Measurements from ENCODE around the gene MSL1. TPM values are rescaled to one million over a fixed set of nuclear protein-coding genes. Genes with fewer than 3 reads are reported as not detected.
A peak's percentile ranks its signal among the peaks of the same experiment; 100 is the strongest.

Gene MSL1
- total and polyA plus RNA-seq, 9 of the 15 experiments (the other 6 are each of a cell fraction or from before 2014, with no cell fraction given) = 13.8 to 120 (median 61.9) TPM

GRCh38 chr17:40113110-40113906 lies 8.5 kb upstream of the MSL1 start (continued):
- TF ChIP-seq TCF15 (CRISPR knock-in tag; IDR thresholded peaks at IDR 0.05) (peak; percentile 66; the same call in 1 of the 2 replicates), BCLAF1 (IDR thresholded peaks at IDR 0.05; ENCODE audit: borderline replicate concordance in 1 of 2, control insufficient read depth in 1 of 2, low read depth in 2 of 2, low read length in 1 of 2) (no peak), GTF2A2 (tag; IDR thresholded peaks at IDR 0.05) (no peak), ZNF184 (CRISPR knock-in tag; IDR thresholded peaks at IDR 0.05) (no peak), IRF2 (CRISPR knock-in tag; IDR thresholded peaks at IDR 0.05) (no peak), ESRRA (IDR thresholded peaks at IDR 0.05; ENCODE audit: borderline replicate concordance, low read depth) (0 out of 2 replicates have a peak, but pooled peaks have one; percentile 61), ZNF512 (tag; IDR thresholded peaks at IDR 0.05) (no peak), SAFB (IDR thresholded peaks at IDR 0.05; ENCODE audit: borderline replicate concordance, low read depth, low read length) (no peak), PURB (CRISPR knock-in tag; IDR thresholded peaks at IDR 0.05; ENCODE audit: low read depth) (no peak), ZFX (CRISPR knock-in tag; IDR thresholded peaks at IDR 0.05) (peak; percentile 20; the same call in 1 of the 2 replicates), E2F1 (CRISPR knock-in tag; IDR thresholded peaks at IDR 0.05) (peak; percentile 66; the same call in 1 of the 2 replicates), ZNF449 (CRISPR knock-in tag; IDR thresholded peaks at IDR 0.05) (no peak), RNF219 (CRISPR knock-in tag; IDR thresholded peaks at IDR 0.05) (no peak), CHD1 (IDR thresholded peaks at IDR 0.05; ENCODE audit: low read length) (no peak), BHLHE40 (IDR thresholded peaks at IDR 0.05; ENCODE audit: low read length) (peak; percentile 57; the same call in 1 of the 2 replicates), PYGO2 (tag; IDR thresholded peaks at IDR 0.05) (no peak)
